Muscle layer of duodenum (tissue), 2 donors: ENCODE measurements around the gene STEAP1B.
"Not testable (repeated sequence)": the region's sequence is repeated elsewhere in the genome, so short reads cannot be mapped to it uniquely, and the experiment has no call there.

ENCODE experiments used
- H3K27ac ChIP-seq: one replicate; pipeline ENCODE4 v1.7.0; 2013; ENCODE audit warnings: mild to moderate bottlenecking, low read length
- H3K27me3 ChIP-seq: one replicate; pipeline ENCODE4 v1.7.0; 2013; ENCODE audit warnings: low read depth, mild to moderate bottlenecking, control low read depth, low read length
- H3K36me3 ChIP-seq, 2 donors: one replicate each; pipeline ENCODE4 v1.7.0; 2013; ENCODE audit warnings: low read length in 2 of 2, control low read depth in 1 of 2, mild to moderate bottlenecking in 1 of 2; ENCODE audit not compliant: insufficient read depth in 2 of 2, control insufficient read depth in 1 of 2
- H3K4me1 ChIP-seq, 2 donors: one replicate each; pipeline ENCODE4 v1.7.0; 2013; ENCODE audit warnings: low read length in 2 of 2, mild to moderate bottlenecking in 2 of 2, control low read depth in 1 of 2, moderate library complexity in 1 of 2; ENCODE audit not compliant: insufficient read depth in 2 of 2, control insufficient read depth in 1 of 2
- H3K4me3 ChIP-seq, 2 donors: one replicate each; pipeline ENCODE4 v1.7.0; 2013; ENCODE audit warnings: low read length in 2 of 2, low read depth in 1 of 2, mild to moderate bottlenecking in 1 of 2
- H3K9me3 ChIP-seq, 2 donors: one replicate each; pipeline ENCODE4 v1.7.0; 2013; ENCODE audit warnings: low read length in 2 of 2, control low read depth in 1 of 2, mild to moderate bottlenecking in 1 of 2; ENCODE audit not compliant: control insufficient read depth in 1 of 2
- donor health status: healthy.

Gene STEAP1B

GRCh38 chr7:22496296-22496888 lies 3.6 kb downstream of the STEAP1B start:
- H3K27ac ChIP-seq, H3K4me3 ChIP-seq, H3K4me1 ChIP-seq, H3K36me3 ChIP-seq, H3K27me3 ChIP-seq, H3K9me3 ChIP-seq: not testable (repeated sequence)

DNA sequence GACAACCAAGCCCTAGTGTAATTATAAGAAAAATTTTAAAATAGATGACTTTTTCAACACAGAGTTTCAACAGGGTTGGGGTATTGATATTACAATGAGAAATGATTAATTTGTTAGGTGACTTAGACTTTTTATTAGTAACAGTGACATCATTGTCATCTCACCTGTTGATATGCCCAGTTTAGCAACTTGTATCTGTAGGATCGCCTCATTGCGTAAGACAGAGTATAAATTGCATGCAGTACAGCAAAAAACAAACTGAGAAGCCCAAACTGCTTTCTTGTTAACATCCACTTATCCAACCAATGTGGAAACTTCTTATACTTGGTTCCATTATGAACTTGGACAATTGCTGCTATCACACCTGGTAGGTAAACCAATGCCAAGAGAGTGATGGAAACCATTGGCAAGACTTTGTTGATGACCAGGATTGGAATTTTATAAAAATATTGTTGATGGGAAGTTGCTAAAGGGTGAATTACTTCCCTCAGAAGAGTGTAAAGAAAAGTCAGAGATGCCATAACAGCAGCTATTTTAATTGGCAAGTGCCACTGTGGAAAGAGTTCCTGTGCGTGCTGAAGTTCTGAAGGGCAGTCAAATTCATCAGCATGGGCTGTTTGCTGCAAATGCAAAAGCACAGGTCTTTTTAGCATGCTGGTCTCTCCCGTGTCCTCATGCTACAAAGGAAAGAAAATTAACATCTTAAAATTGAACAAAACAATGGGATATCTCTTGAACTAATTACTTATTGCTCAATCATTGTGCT lies 6.6 kb downstream of the STEAP1B start:
- not testable (repeated sequence) for H3K9me3 ChIP-seq, H3K4me3 ChIP-seq, H3K36me3 ChIP-seq, H3K4me1 ChIP-seq, H3K27ac ChIP-seq, H3K27me3 ChIP-seq

GRCh38 chr7:22488643-22489462 lies 11.1 kb downstream of the STEAP1B start:
- no peak overlapping the region for H3K4me3 ChIP-seq
- H3K9me3 ChIP-seq: no peaks in the 10 kb centered on the region
- H3K27ac ChIP-seq: no peak overlapping the region
- no peaks in the 10 kb centered on the region for H3K27me3 ChIP-seq
- H3K4me1 ChIP-seq: no peaks in the 10 kb centered on the region
- no peaks in the 10 kb centered on the region for H3K36me3 ChIP-seq

GRCh38 chr7:22487978-22488642 lies 11.9 kb downstream of the STEAP1B start:
- H3K27ac ChIP-seq: no peak overlapping the region
- no peaks in the 10 kb centered on the region for H3K9me3 ChIP-seq
- H3K27me3 ChIP-seq: no peaks in the 10 kb centered on the region

GRCh38 chr7:22486597-22486996 lies 13.4 kb downstream of the STEAP1B start:
- H3K27me3 ChIP-seq: no peaks in the 10 kb centered on the region
- no peaks in the 10 kb centered on the region for H3K4me1 ChIP-seq
- no peak overlapping the region for H3K4me3 ChIP-seq
- no peak overlapping the region for H3K27ac ChIP-seq
- H3K9me3 ChIP-seq: no peaks in the 10 kb centered on the region
- H3K36me3 ChIP-seq: no peaks in the 10 kb centered on the region

More at GRCh38 chr7:22487978-22488642, 11.9 kb downstream of the STEAP1B start:
- no peaks in the 10 kb centered on the region for H3K36me3 ChIP-seq
- H3K4me1 ChIP-seq: no peaks in the 10 kb centered on the region
- no peak overlapping the region for H3K4me3 ChIP-seq

DNA sequence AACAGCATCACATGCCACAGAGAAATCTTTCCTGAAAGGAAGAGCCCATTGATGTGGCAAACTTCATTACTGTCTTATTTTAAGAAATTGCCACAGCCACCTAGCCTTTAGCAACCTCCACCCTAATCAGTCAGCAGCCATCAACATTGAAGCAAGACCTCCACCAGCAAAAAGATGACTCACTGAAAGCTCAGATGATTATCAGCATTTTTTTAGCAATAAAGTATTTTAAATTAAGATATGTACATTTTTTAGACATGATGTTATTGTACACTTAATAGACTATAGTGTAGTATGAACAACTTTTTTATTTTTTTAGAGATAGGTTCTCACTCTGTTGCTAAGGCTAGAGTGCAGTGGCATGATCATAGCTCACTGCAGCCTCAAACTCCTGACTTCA lies 14.8 kb downstream of the STEAP1B start:
- Histone ChIP-seq H3K4me1 (no peaks in the 10 kb centered on the region), H3K4me3 (no peak overlapping the region), H3K9me3 (no peaks in the 10 kb centered on the region), H3K27ac (no peak overlapping the region), H3K36me3 (no peaks in the 10 kb centered on the region), H3K27me3 (no peaks in the 10 kb centered on the region)

- no peak overlapping the region for H3K27ac ChIP-seq
- H3K4me1 ChIP-seq: no peaks in the 10 kb centered on the region
- H3K27me3 ChIP-seq: no peaks in the 10 kb centered on the region
- H3K36me3 ChIP-seq: no peaks in the 10 kb centered on the region
- H3K4me3 ChIP-seq: no peak overlapping the region
- H3K9me3 ChIP-seq: no peaks in the 10 kb centered on the region
These were observed 17.5 kb downstream of the STEAP1B start for GRCh38 chr7:22482503-22482902.

- no peak overlapping the region for H3K4me3 ChIP-seq
- H3K36me3 ChIP-seq: no peaks in the 10 kb centered on the region
- no peak overlapping the region for H3K27ac ChIP-seq
- H3K9me3 ChIP-seq: no peaks in the 10 kb centered on the region
- H3K4me1 ChIP-seq: no peaks in the 10 kb centered on the region
- no peaks in the 10 kb centered on the region for H3K27me3 ChIP-seq
These were observed 18.3 kb downstream of the STEAP1B start for GRCh38 chr7:22481726-22482125.

GRCh38 chr7:22480523-22481075 lies 19.4 kb downstream of the STEAP1B start:
- no peak overlapping the region for H3K4me3 ChIP-seq
- no peaks in the 10 kb centered on the region for H3K27me3 ChIP-seq

GRCh38 chr7:22477876-22478450 lies 22.0 kb downstream of the STEAP1B start:
- Histone ChIP-seq H3K4me1 (no peaks in the 10 kb centered on the region), H3K9me3 (no peaks in the 10 kb centered on the region), H3K27me3 (no peaks in the 10 kb centered on the region), H3K4me3 (no peak overlapping the region), H3K27ac (no peak overlapping the region), H3K36me3 (no peaks in the 10 kb centered on the region)

More at GRCh38 chr7:22480523-22481075, 19.4 kb downstream of the STEAP1B start:
- Histone ChIP-seq H3K9me3 (no peaks in the 10 kb centered on the region), H3K36me3 (no peaks in the 10 kb centered on the region), H3K4me1 (no peaks in the 10 kb centered on the region), H3K27ac (no peak overlapping the region)
